ENCODE results near the gene PLCL1.

PLCL1 gene

GRCh38 chr2:197924483-197924882 is 120.1 kb downstream of the PLCL1 start:
- no peak for DNase-seq (ENCODE audit: low spot score)

DNA sequence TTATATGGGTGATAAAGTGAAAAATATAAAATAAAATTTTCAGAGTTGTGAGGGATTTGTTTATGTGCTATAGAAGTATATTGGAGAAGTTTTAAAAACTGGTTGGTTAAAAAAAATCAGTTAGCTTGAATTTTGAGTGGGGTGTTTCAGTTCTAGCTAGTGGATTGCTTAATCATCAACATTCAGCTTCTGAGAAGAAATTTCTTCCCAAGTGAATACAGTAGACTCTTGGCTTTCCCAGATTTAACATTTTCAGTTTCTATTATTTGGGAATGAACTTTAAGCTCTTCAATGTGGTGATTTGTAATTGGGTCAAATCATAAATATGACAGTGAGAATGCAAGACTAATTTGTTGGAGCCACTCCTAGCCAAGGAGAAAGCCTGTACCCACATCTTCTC is 120.8 kb downstream of the PLCL1 start:
- FAIRE-seq (no peak), DNase-seq (ENCODE audit: low spot score) (no peak)

More at GRCh38 chr2:197924483-197924882, 120.1 kb downstream of the PLCL1 start:
- FAIRE-seq: no peak

DNA sequence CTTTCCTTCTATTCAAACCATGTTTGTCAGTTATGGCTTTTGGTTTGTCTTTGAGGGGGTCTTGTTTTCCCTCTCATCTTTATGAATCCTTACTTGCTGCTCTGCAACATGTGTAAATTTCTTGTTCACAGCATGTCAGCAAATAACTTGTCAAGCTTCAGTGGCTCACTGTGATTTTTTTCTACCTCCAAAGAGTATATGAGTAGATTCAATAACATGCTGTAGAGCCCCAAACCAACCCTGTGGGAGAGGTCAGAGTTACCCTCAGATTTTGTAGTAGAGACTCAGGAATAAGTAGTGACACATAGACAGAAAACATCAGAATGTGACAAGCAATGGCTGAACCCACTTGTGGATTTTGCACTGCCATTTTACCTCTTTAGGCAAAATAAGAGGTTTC is 121.6 kb downstream of the PLCL1 start:
- FAIRE-seq: no peak
- DNase-seq (ENCODE audit: low spot score): no peak

DNA sequence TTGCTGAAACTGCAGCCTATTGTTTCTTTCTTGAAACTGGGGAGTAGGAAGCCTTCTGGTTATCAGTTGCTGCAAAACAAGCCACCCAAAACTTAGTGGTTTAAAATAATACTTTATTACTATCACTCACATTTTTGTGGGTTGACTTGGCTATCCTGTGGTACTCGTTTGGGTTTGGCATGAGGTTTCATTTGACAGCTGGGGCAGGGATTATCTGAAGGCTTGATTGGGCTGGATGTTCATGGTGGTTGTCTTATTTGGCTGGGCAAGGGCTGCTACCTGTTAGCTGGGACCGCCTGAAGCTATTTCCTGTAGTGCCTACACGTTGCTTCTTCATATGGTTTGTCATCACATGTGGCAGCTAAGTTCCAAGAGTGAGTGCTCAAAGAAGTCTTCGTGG is 122.3 kb downstream of the PLCL1 start:
- DNase-seq (ENCODE audit: low spot score) (no peak), FAIRE-seq (no peak)

DNA sequence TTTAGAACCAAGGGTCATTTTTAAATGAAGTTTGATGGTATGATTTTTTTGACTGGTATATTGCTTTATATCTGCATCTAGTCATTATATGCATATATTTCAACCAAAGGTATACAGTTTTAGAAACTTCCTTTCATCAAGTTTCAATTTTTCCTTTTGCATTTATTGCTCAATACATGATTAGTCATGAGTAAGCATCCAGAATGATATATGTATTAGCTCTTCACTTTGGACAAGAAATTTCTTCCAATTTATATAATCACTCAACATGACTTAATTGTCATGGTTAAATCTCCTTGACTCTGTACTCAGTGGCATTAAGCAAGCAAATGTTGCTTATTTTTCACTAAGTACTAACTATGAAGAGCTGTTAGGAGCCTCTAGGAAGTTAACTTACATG is 123.6 kb downstream of the PLCL1 start:
- FAIRE-seq (no peak), DNase-seq (ENCODE audit: low spot score) (no peak)

DNA sequence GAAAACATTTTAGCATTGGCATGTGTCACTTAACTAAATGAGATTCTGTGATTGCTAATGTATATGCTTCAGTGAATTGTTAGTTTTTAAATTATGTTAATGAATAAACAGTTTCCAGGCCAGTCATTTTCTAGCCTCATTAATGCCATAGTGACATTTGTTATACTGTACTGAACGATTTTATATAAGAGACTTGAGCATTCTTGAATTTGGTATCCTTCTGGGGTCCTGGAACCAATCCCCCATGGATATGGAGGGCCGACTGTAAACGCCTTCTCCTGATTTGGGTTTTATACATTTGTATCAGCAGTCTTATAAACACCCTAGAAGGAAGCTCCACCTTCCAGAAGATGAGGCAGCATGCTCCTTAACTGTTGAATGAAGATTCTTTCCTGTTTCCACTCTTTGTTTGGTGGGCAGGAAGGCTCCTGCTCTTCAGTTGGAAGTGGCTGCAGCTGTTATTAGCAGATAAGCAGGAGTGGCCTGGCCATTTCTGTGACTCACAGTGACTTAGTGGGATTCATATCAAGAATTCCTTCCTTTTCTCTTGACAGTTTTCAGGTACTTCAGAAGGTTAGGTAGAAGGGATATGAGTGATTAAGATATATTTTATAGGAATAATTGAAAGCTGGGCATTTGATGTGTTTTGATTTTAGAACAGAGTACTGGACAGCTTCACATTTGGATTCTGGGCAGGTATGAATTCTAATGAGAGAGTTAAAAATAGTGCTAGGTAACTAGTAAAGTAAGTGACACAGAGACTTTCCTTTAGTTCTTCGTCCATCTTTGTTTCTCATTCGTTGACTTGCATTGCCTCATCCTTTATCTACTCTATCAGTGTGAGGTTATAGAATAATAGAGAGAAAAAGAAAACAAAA is 124.9 kb downstream of the PLCL1 start:
- DNase-seq (ENCODE audit: low spot score) (no peak), FAIRE-seq (no peak)

DNA sequence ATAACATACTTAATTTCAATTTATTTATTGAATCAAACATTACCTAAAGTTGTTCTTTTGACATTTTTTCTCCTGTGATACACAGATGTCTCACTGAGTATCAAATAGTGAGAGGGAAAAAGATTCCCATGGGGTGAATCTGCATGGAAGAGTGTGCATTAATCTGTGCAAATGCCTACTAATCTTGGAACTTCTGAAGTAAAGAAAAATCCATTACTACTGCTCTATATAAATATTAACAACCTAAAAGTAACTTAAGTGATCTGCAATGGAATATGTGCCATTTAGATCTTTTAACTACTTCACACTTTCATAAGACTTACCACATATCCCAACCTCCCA is 125.5 kb downstream of the PLCL1 start:
- no peak for FAIRE-seq
- DNase-seq (ENCODE audit: low spot score): no peak

- DNase-seq (ENCODE audit: low spot score) (no peak), FAIRE-seq (no peak)
Measured at GRCh38 chr2:197930570-197931278, 126.3 kb downstream of the PLCL1 start.

DNA sequence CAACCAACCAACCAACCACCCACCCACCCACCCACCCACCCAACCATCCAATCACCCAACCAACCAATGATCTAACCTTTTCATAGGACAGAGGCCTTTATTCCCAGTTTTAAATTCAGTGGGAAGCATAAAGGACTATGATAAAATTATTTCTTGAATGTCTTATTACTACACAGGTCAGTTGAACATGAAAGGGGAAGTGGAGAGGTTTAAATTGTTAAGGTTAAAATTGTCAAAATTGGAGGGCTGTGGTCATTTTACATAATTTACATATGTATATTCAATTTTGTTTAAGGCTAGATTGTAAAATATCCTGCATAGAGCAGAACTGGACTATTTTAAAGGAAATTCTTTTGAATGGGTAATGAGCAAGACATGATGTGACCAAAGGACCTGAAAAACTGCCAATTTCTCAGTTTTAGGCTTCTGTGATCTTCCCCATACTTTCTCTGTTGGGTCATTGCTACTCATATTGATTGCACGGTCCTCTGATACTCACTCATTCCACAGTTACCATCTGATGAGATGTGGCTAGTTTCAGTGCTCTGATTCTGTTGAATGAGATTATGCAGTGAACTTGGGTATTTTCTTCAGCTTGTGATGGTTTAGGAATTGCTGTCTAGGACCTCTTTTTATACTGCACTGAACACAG is 127.4 kb downstream of the PLCL1 start:
- no peak for FAIRE-seq
- no peak for DNase-seq (ENCODE audit: low spot score)

DNA sequence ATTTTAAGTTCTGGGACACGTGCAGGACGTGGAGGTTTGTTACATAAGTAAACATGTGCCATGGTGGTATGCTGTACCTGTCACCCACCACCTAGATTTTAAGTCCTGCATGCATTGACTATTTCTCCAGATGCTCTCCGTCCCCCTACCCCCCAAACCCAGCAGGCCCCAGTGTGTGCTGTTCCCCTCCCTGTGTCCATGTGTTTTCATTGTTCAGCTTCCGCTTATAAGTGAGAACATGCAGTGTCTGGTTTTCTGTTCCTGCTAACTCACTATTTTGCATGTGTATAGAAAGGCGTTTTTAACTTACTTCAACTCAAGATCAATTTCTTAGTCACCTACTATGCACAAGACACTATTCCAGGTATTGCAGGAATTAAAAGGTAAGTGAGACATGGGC is 128.0 kb downstream of the PLCL1 start:
- DNase-seq (ENCODE audit: low spot score): no peak
- FAIRE-seq: no peak

GRCh38 chr2:197934261-197934933 is 130.0 kb downstream of the PLCL1 start:
- FAIRE-seq (no peak), DNase-seq (ENCODE audit: low spot score) (no peak)

DNA sequence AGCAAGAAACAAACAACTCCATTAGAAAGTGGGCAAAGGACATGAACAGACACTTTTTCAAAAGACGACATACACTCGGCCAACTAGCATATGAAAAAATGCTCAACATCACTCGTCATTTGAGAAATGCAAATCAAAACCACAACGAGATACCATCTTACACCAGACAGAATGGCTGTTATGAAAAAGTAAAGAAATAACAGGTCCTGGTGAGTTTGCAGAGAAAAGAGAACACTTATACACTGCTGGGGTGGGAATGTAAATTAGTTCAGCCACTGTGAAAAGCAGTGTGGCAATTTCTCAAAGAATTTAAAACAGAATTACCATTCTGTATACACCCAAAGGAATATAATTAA is 130.5 kb downstream of the PLCL1 start:
- FAIRE-seq (no peak), DNase-seq (ENCODE audit: low spot score) (no peak)

GRCh38 chr2:197937814-197938213 is 133.4 kb downstream of the PLCL1 start:
- FAIRE-seq (no peak), DNase-seq (ENCODE audit: low spot score) (no peak)

DNA sequence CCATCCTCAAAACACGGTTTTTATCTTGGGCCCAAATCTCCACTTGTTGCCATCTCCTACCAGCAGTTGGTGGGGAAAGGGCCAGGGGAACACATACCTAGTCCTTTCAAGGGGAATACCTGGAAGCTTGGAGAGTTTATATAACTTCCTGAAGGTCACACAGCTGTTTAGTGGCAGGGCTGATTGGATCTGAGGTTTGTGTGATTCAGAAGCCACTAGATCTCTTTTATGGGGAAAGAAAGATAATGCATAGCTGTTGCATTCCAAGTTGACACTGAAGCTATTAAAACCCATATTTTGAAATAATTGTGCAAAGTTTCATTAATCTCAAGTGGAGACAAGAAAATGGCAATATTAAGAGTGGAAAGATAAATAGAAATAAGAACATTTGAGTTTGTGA is 134.2 kb downstream of the PLCL1 start:
- DNase-seq (ENCODE audit: low spot score) (no peak), FAIRE-seq (no peak)

DNA sequence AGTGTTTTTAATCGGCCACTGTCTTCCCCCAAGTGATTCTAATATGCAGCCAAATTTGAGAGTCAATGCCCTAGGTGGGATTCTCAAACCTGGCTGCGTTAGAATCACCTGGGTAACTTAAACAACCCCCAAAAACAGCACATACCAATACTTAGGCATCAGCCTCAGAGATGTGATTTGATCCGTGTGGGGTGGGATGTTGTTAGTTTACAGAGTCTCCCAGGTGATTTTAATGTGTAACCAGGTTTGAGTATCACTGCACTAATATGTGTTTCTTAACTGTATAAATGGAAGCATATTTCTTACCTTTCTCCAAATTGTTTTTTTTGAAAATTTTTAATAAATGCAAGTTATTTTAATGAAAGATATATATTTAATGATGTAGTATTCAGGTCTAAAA is 135.4 kb downstream of the PLCL1 start:
- no peak for FAIRE-seq
- no peak for DNase-seq (ENCODE audit: low spot score)

- no peak for FAIRE-seq
- no peak for DNase-seq (ENCODE audit: low spot score)
Measured at GRCh38 chr2:197940382-197940781, 136.0 kb downstream of the PLCL1 start.

- no peak for FAIRE-seq
Measured at GRCh38 chr2:197941715-197942114, 137.3 kb downstream of the PLCL1 start.

GRCh38 chr2:197943731-197944130 is 139.3 kb downstream of the PLCL1 start:
- no peak for DNase-seq (ENCODE audit: low spot score)
- FAIRE-seq: no peak

More at GRCh38 chr2:197941715-197942114, 137.3 kb downstream of the PLCL1 start:
- DNase-seq (ENCODE audit: low spot score): no peak

DNA sequence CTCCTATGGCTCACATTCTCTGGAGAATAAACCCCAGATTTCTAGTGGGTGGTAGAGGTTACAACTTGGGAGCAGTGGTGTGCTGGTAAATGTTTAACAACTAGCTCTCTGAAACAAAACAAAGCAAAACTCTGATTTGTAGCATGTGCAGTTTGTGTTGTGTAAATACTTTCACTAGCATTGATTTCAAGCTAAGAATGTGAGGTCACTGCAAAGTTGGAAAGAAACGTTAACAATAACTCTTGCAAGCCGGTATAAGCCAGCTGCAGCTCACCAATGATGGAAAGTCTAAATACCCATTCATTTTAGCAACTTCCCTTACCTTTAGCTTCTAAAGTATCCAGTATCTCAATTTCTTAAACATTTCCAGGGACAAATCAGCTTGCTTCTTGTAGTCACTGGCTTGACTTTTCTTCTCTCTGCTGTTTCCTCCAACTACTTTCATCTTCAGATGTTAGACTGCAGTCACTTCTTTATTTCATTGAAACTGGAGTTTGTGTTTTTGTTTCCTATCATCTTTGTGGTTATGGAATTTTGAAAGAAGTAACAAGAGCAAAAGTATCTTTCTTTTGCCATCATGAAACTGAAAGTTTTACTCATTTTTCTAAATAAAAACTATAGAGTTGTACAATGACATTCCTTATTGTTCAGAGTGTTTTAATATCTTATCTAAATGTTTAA is 140.2 kb downstream of the PLCL1 start:
- DNase-seq (ENCODE audit: low spot score): no peak
- no peak for FAIRE-seq

GRCh38 chr2:197946562-197946961 is 142.2 kb downstream of the PLCL1 start:
- DNase-seq (ENCODE audit: low spot score): no peak

DNA sequence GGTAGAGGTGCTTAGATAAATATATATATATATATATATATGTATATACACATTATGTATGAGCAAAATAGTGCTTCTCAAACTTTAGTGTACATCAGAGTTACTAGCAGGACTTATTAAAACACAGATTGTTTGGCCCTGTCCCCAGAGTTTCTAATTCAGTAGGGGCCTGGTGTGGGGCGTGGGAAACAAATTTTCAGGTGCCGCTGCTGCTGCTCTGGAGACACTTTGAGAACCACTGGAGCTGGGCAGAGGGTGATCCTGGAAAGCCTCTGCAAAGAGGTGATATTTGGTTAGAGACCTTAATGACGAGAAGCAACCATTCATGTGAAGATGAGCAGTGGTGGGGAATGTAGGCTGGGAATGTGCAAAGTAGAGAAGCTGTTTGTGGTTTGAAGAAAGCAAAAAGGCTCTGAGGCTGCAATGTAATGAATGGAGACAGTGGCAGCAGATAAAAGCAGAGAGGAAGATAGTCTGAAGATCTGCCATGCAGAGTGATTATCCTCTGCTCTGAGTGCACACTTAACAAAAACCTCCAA is 142.9 kb downstream of the PLCL1 start:
- no peak for FAIRE-seq
- no peak for DNase-seq (ENCODE audit: low spot score)

More at GRCh38 chr2:197946562-197946961, 142.2 kb downstream of the PLCL1 start:
- no peak for FAIRE-seq

Measured in urothelium cell line (cell line).